Ammon's horn (tissue), 1 donor: Measurements from ENCODE around the gene SORBS2.

Source experiments
- DNase-seq: peaks from one replicate; pipeline ENCODE4 v3.0.0-alpha.2; 2016; ENCODE audit warnings: low spot score

SORBS2 gene

DNA sequence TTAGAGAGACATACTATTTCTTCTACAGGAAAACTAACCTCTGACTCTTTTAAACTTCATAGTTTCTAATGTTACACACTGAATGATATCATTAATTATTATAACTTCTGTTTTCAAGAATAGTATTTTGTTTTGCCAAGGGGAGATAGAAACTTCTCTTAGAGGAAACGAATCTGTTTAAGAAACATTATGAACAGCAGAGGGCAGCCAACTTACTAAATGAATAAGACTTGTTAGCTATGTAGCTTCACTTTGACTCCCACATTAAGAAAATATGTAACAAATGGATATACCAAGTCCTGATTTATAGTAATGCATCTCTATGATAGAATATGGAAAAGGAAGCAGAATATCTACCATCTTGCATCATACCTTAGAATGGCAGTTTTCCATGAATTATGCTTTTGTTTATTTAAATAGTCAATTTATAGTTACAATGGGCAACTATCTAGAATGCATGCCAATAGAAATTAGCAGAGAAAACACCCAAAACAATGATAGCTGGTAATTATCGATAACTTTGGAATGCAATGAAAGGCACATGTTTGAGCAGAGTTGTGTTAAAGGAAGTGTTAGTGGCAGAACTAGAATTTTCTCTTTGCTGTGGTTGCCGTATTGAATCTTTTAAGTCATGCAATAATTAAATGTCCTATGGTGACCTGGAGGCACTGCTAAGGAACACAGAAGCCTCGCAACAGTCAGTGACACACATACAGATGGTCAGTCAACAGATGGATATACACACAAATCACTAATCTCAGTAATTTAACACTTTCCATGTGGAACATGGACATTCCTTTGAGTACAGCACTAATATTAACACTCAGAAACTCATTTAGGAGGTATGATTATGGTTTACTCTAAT is 171.0 kb downstream of the SORBS2 start:
- DNase-seq = peak; percentile 79

DNA sequence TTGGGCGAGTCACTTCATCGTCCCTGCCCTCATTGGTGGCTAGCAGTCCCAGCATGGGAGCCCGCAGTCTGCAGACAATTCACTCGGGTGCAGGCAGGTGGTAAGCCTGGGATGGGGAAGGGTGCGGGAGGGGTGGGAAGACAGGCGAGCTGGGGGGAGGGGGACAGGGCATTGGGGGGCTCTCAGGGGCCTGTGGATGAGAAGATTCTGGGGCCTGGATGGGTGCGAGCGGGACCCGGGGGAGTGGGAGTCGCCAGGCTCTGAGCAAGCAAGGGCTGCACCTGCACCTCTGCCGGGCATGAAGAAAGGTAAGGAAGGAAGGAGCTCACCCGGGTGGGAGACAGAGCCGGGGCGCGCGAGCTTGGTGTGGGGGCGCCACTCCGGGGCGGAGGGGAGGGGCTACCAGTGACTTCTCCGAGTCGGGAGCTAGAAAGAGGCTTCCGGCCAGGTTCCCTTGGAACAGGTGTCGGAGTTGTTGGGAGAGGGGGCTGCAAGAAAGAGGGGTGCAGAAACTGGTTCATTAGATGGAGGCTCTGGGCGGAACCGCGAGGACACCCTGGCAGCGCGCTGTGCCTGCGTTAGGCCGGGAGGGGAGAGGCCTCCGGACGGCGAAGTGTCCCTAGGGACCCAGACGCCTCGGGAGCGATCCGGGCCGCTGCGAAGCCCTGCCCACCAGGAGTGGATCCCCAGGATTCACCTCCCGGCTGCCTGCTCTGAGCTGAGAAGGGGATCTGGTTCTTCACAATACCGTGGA is 173.3 kb downstream of the SORBS2 start:
- no peak for DNase-seq

DNA sequence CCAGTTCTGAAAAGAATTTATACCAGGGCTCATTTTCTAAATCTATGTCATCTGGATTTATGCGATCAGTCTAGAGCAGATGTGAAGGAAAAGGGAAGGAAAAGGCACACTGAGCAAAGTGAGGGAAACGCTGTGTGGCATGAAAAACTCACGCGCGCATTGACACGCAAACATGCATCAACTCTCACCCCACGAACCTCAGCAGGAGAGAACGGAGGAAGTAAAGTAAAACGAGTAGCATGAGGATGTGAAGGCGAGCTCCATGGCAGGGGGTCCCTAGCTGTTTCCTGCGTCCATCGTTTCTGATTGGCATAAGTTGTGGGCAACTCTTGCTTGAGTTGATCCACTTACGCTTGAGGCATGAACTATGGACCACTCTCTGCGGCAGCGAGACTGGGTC is 173.9 kb downstream of the SORBS2 start:
- DNase-seq = no peak

GRCh38 chr4:185637163-185637875 is 174.7 kb downstream of the SORBS2 start:
- DNase-seq = no peak

DNA sequence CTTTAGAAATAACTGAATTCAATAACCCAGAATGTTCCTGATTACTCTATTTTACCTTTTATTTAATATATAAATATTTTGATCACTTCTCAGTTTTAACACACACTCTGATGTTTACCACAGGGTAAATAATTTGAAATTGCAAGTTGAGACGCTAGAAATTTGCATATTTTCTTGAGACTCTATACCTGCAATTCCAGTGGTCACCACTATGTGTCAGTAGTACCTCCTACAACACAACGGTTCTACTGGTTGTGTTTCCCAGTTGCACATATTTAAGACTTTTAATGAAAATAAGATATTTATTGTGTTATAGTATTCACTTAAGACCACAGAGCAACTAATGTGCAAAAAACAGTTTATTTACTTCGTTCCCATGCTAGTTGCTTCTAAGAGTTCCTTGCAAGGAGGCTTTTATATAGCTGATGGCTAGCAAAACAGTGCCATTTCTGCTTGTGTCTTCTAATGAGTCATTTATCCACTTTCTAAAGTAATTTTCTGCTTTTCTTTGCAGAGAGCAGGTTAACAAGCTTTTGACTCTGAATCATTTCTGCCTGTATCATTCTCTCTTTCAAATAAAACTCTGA is 177.8 kb downstream of the SORBS2 start:
- no peak for DNase-seq

- DNase-seq = no peak
These were observed 185.2 kb downstream of the SORBS2 start for GRCh38 chr4:185626798-185627197.

DNA sequence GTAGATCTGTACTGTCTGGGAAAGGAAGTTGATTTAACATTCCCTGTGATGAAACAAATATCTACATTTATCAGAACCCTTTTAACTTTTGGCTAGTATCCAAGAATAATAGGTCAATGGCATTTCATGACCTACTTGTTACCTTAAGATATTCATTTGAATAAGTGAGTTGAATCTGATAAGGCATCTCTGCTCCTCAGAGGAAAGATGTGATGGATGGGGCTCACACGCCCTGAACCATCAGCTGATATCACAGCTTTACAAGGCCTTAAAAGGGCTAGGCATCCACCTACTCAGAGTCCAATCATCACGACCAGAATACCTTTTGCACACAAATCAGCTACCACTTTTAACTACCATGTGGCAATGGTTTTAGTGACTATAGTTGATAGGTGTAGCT is 186.5 kb downstream of the SORBS2 start:
- DNase-seq = no peak

- no peak for DNase-seq
These were observed 187.8 kb downstream of the SORBS2 start for GRCh38 chr4:185624259-185624589.

DNA sequence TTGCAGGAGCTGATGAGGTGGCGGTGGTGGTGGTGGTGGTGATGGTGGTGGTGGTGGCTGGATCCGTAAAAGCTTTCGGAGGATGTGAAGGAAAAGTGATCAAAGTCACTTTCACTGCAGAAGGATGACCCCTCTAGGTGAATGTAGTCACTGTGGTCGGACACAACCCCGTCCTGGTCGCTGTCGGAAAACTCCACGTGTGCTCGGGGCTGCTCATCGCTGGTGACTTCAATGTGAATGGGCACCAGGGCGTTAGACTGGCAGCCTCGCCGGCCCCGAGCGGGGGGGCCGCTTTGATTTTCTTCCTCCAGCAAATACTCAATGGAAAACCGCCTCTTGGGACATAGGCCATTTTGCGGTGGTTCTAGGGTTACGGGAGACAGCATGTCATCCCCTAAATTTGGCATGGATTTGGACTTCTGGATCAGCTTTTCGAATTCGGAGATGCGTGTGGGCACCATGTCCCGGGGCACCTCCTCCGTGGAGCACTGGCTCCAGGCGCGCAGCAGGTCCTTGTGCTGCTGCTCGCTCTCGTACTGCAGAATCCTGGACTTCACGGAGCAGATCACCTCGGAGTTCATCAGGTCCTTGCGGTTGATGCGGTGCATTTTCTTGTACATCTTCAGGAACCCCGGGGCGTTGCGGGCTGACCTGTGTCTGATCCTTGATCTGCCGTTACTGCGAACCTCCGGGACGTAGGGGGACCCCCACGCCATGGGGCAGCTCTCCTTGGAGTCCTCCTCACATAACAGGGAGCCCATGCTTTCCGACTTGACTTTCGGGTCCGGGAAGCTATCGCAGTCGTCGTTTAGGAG is 188.3 kb downstream of the SORBS2 start:
- no peak for DNase-seq

DNA sequence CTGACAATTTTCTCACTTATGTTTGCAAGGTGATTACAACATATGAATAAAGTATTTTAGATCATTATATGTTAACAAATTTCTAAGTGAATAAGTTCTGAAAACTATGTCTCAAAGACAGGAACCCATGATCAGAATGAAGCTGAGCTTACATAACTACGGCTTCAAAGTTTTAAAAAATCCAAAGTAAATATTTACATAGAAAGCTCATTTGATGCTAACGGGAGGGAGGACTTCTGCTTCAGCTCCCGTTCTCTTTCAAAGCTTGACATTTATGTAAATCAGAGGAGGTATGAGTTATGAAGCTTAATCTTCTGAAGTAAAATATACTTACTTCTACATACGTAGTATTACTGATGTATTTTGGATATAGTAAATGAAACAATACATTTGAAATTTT is 203.8 kb downstream of the SORBS2 start:
- no peak for DNase-seq

DNA sequence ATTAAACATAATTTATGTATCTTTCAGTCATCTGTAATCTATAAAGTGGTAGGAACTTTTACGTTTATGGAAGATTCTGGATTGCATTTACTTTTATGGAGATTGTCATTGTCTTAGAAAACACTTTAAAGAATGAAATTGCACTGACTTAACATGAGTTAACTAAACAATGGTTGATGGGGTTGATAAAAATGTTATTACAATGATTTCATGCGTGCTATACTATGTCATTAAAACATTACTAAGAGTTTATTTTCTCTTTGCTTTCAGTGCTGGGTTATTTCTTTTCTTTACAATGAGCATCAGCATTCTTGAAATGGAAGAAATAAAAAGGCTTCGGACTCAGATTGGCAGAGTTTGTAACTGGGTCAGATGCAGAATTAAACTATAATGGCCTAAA is 209.6 kb downstream of the SORBS2 start:
- no peak for DNase-seq

DNA sequence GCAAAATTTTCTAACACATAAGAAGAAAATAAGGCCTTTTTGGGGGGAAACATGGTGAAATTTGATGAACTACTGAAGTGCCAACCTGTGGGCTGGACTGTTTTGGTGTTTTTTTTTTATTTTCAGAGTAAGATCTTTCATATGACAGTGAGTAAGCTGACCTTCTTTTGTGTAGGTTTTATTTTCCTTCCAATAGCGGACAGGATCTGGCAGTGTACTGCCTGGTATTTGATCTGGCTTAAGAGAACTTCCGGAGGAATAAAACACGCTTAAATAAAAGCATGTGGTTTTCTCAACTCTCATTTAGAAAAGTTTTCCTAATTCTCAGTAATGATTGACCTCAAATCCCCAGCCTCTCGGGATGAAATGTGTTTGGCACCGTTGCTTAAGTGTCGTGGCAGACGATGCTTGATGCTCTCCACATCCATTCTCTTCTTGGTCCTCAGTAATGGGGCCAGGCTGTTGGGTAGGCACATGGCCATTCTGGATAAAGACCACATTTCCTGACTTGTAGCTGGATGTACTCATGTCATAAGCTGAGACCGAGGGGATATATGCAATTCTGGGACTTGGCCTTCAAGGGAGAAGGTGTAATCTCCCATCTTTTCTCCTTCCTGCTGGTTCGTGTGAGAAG is 211.1 kb downstream of the SORBS2 start:
- no peak for DNase-seq

DNA sequence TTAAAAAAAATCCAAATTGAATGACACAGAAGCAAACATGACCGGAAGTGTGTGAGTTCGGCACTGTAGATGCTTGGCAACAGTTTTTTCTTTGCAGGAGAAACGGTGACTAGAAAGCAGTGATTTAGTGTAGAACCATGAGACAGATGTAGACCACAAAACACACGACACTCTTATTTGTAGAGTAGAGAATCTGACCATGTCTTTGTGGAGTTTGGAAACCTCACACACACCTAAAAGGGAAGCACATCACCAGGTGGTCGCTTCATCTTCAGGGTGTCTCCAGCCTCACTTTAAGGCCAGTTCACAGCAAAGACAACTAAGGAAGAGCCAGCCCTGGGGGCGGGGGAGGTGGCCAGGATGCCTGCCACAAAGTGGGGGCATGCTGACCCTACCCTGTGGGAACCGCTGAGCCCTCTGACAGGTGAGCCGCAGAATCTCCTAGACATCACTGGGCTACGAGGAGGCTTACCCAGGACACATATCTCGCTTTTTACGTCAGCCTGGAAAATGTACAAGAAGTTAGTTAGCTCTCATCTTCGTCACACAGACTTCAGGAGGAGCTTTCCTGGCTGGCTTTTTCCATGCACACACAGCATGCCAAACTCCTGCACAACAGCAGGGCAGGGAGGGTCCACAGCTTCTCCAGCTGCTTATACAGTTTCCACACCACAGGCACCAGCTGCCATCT is 212.3 kb downstream of the SORBS2 start:
- no peak for DNase-seq

- peak; percentile 22 for DNase-seq
These were observed 213.0 kb downstream of the SORBS2 start for GRCh38 chr4:185598846-185599552.

DNA sequence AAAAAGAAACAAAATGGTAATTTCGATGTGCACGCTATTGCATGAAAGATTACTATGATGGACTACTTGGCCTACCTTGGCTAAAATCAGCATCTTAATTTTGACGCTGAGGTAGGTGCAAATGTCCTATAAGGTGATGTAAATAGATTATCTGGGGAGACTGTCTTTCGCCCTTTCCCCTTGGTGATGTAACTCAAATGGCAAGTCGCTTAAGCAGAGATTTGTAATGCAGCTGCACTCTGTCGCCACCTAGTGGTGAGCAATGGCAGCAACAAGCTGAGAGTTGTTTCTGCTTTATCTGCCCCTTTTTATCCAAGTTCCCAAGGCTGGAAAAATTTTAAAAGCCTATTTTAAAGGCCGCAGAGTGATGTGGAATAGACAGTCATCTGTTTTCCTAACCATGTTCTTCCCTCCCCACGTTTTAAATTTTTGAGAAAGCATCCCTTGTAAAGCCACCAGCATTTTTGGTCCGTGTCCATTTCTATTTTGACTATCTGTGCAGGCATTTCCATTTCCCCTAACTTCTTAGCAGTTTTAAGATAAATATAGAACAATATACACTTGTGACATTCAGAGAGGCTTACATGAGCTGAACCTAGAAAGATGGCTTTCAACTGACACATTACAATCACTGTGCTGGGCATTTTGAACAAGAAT is 214.3 kb downstream of the SORBS2 start:
- DNase-seq = peak; percentile 93

- DNase-seq = no peak
These were observed 219.0 kb downstream of the SORBS2 start for GRCh38 chr4:185592845-185593488.

- DNase-seq = no peak
These were observed 219.6 kb downstream of the SORBS2 start for GRCh38 chr4:185592438-185592837.

DNA sequence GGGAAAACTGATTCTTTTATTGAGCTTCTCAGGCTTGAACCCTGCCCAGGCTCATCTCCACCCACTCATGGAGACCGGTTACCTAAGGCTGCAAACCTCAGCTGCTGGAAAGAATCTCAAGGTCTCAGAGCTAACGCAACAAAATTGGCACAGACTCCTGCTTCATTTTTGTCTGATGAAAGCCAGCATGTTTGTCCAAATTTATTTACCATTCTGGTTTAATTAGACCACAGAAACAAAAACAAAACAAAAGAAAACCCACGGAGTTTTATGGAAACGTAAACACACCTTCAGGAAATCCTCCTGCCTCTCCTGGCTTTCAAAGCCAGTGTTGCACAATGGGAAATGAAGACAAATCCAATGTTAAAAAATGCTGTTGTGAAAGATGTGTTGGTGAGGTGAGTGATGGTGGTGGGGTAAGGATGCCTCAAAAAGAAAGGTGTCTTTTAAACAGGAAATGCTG is 220.3 kb downstream of the SORBS2 start:
- no peak for DNase-seq

GRCh38 chr4:185590982-185591381 is 221.0 kb downstream of the SORBS2 start:
- no peak for DNase-seq
